IMR-90 (cell line): Measurements from ENCODE around the gene C1GALT1C1. TPM values are rescaled to one million over a fixed set of nuclear protein-coding genes. Genes with fewer than 3 reads are reported as not detected.
"Not testable (repeated sequence)": the region's sequence is repeated elsewhere in the genome, so short reads cannot be mapped to it uniquely, and the experiment has no call there.

Experiments
- ATAC-seq: fragments of 200-7000 bp; cut with Tn5 transposase; 2 replicates; pipeline ENCODE4 v1.9.1; 2020; ENCODE audit warnings: low read depth, mild to moderate bottlenecking, moderate library complexity
- BruUV-seq: library from RNA; stranded (reverse); fragments of 400-500 nt; replicated peaks from 2 replicates; lab custom pipeline; 2021; lab: Mats Ljungman, UMichigan
- CTCF ChIA-PET: fragments of 300-600 bp; formaldehyde crosslinking; extraction: SDS; loops from one replicate; lab custom pipeline; 2021; ENCODE audit warnings: antibody characterized with exemption; lab: Yijun Ruan, JAX
- POLR2A ChIA-PET: fragments of 300-600 bp; sonication (Branson Sonifier 250); formaldehyde crosslinking; loops from one replicate; lab custom pipeline; 2022; ENCODE audit warnings: antibody characterized with exemption; ENCODE audit not compliant: unreplicated experiment; lab: Charles Lee
- DNase-seq: peaks from one replicate; pipeline ENCODE4 v3.0.0; 2013
- H2AFZ ChIP-seq: replicated peaks from 2 replicates; pipeline ENCODE3; 2013; ENCODE audit warnings: low read length, mild to moderate bottlenecking; ENCODE audit not compliant: poor library complexity
- H2AK5ac ChIP-seq: 2 replicates; pipeline ENCODE4 v1.6.1; 2013; ENCODE audit warnings: low read depth, low read length, inconsistent platforms
- H2AK9ac ChIP-seq: replicated peaks from 2 replicates; pipeline ENCODE3; 2013; ENCODE audit warnings: mild to moderate bottlenecking, low read depth, low read length, moderate library complexity; ENCODE audit not compliant: poor library complexity
- H2BK120ac ChIP-seq: 2 replicates; pipeline ENCODE4 v1.6.1; 2013; ENCODE audit warnings: low read depth, low read length, inconsistent platforms
- H2BK15ac ChIP-seq: 3 replicates; pipeline ENCODE4 v1.6.1; 2013; ENCODE audit warnings: low read depth, low read length, inconsistent platforms
- H2BK20ac ChIP-seq: 2 replicates; pipeline ENCODE4 v1.6.1; 2013; ENCODE audit warnings: low read depth, mild to moderate bottlenecking, inconsistent platforms, low read length, moderate library complexity
- H2BK5ac ChIP-seq: 2 replicates; pipeline ENCODE4 v1.6.1; 2013; ENCODE audit warnings: mild to moderate bottlenecking, low read depth, low read length, inconsistent platforms; ENCODE audit not compliant: poor library complexity, severe bottlenecking
- H3K14ac ChIP-seq: replicated peaks from 2 replicates; pipeline ENCODE4 v1.6.1; 2013; ENCODE audit warnings: low read depth, low read length, inconsistent platforms
- H3K18ac ChIP-seq: 2 replicates; pipeline ENCODE4 v1.6.1; 2013; ENCODE audit warnings: low read depth, low read length, control low read depth
- H3K23ac ChIP-seq: 2 replicates; pipeline ENCODE4 v1.6.1; 2013; ENCODE audit warnings: low read depth, low read length, inconsistent platforms
- H3K27ac ChIP-seq: 2 replicates; pipeline ENCODE4 v1.5.1; 2013; ENCODE audit warnings: mild to moderate bottlenecking, control low read depth, low read length; ENCODE audit not compliant: insufficient read depth
- H3K27me3 ChIP-seq: 2 replicates; pipeline ENCODE4 v1.6.1; 2013; ENCODE audit warnings: low read length; ENCODE audit not compliant: control insufficient read depth, insufficient read depth
- H3K36me3 ChIP-seq: 2 replicates; pipeline ENCODE4 v1.6.1; 2013; ENCODE audit warnings: low read length, mixed read lengths; ENCODE audit not compliant: control insufficient read depth, insufficient read depth
- H3K4ac ChIP-seq: 2 replicates; pipeline ENCODE4 v1.6.1; 2013; ENCODE audit warnings: low read depth, low read length, inconsistent platforms
- H3K4me1 ChIP-seq: 2 replicates; pipeline ENCODE4 v1.6.1; 2013; ENCODE audit warnings: low read length, mixed read lengths; ENCODE audit not compliant: control insufficient read depth, insufficient read depth
- H3K4me2 ChIP-seq: 2 replicates; pipeline ENCODE4 v1.6.1; 2013; ENCODE audit warnings: low read depth, mild to moderate bottlenecking, control low read depth, low read length, moderate library complexity
- H3K4me3 ChIP-seq: 2 replicates; pipeline ENCODE4 v1.5.1; 2013; ENCODE audit warnings: low read depth, mild to moderate bottlenecking, control low read depth, low read length, moderate library complexity; ENCODE audit not compliant: insufficient read depth
- H3K56ac ChIP-seq: 2 replicates; pipeline ENCODE4 v1.6.1; 2013; ENCODE audit warnings: low read length, inconsistent platforms; ENCODE audit not compliant: insufficient read depth; ENCODE audit errors: extremely low read depth
- H3K79me1 ChIP-seq, 2 experiments: 2 replicates each; pipeline ENCODE4 v1.6.1; 2013; ENCODE audit warnings: low read length in 2 of 2, inconsistent platforms in 1 of 2, low read depth in 1 of 2
- H3K9ac ChIP-seq: 2 replicates; pipeline ENCODE4 v1.6.1; 2013; ENCODE audit warnings: low read depth, low read length, control low read depth
- H3K9me1 ChIP-seq: 2 replicates; pipeline ENCODE4 v1.6.1; 2013; ENCODE audit warnings: low read length, inconsistent platforms; ENCODE audit not compliant: insufficient read depth
- H3K9me3 ChIP-seq: 2 replicates; pipeline ENCODE4 v1.6.1; 2013; ENCODE audit warnings: low read length; ENCODE audit not compliant: control insufficient read depth, insufficient read depth
- H4K20me1 ChIP-seq: 2 replicates; pipeline ENCODE4 v1.6.1; 2013; ENCODE audit warnings: low read length, inconsistent platforms; ENCODE audit not compliant: insufficient read depth
- H4K5ac ChIP-seq: 2 replicates; pipeline ENCODE4 v1.6.1; 2013; ENCODE audit warnings: mild to moderate bottlenecking, low read depth, low read length, control low read depth
- H4K8ac ChIP-seq, 2 experiments: 2 replicates each; pipeline ENCODE4 v1.6.1; 2013; ENCODE audit warnings: low read depth in 2 of 2, low read length in 2 of 2, control low read depth in 1 of 2, inconsistent platforms in 1 of 2
- H4K91ac ChIP-seq: 2 replicates; pipeline ENCODE4 v1.6.1; 2013; ENCODE audit warnings: low read depth, low read length, inconsistent platforms; ENCODE audit not compliant: insufficient read depth
- WGBS, 2 experiments: methylation state at CpG; one replicate each; pipeline versions ENCODE4 v1.1.5 to v1.1.7; 2013; ENCODE audit warnings: missing lambda C conversion rate in 2 of 2; ENCODE audit not compliant: insufficient read length in 1 of 2; ENCODE audit errors: extremely low coverage in 2 of 2; 5-methylcytosine and 5-hydroxymethylcytosine counted together
- dilution Hi-C: fragments of 300-500 bp; cut with HindIII; formaldehyde crosslinking; loops from one replicate; pipeline ENCODE4 v1.14.3; 2018; ENCODE audit warnings: low sequenced_read_pairs; ENCODE audit not compliant: unreplicated experiment
- in situ Hi-C: fragments of 300-500 bp; cut with MboI; formaldehyde crosslinking; loops from 3 replicates; pipeline ENCODE4 v1.14.3; 2019; ENCODE audit warnings: low sequenced_read_pairs, inconsistent platforms, mixed read lengths
- intact Hi-C: fragments of 100-400 bp; cut with micrococcal nuclease; formaldehyde crosslinking; loops from 2 replicates; pipeline ENCODE4 v1.10.0; 2022
- polyA plus RNA-seq, 3 experiments: library from polyadenylated mRNA; depleted of rRNA; stranded (reverse); fragments of >200 nt; gene quantifications; 2 replicates each; pipeline ENCODE4 v1.2.3, GENCODE V29; 2012; ENCODE audit warnings: low replicate concordance in 1 of 3
- total RNA-seq: library from RNA; depleted of rRNA; stranded (reverse); fragments of >200 nt; gene quantifications from 2 replicates; pipeline ENCODE4 v1.2.3, GENCODE V29; 2012

The C1GALT1C1 gene
- total and polyA plus RNA-seq, 2 of the 4 experiments (the other 2 are of a cell fraction) = 15.2 to 20.0 TPM

DNA sequence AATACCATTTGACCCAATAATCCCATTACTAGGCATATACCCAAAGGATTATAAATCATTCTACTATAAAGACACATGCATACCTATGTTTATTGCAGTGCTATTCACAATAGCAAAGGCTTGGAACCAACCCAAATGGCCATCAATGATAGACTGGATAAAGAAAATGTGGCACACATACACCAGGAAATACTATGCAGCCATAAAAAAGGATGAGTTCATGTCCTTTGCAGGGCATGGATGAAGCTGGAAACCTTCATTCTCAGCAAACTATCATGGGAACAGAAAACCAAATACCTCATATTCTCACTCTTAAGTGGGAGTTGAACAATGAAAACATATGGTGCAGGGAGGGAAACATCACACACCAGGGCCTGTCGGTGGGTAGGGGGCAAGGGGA is 22.4 kb upstream of the C1GALT1C1 start:
- no CpG with 5 or more reads among the region's 1 CpG for WGBS, 2 experiments
- POLR2A ChIA-PET, H3K56ac ChIP-seq, H3K14ac ChIP-seq, H2AK5ac ChIP-seq, H3K4me1 ChIP-seq, H3K27me3 ChIP-seq, H4K8ac ChIP-seq, H4K5ac ChIP-seq, DNase-seq, H3K79me1 ChIP-seq, H2BK15ac ChIP-seq, H4K91ac ChIP-seq, H2BK5ac ChIP-seq, H3K4me2 ChIP-seq, H3K27ac ChIP-seq, H2BK20ac ChIP-seq, H3K36me3 ChIP-seq, H2AFZ ChIP-seq, H2AK9ac ChIP-seq, H3K4ac ChIP-seq, CTCF ChIA-PET, H3K4me3 ChIP-seq, intact Hi-C loops, H2BK120ac ChIP-seq, H3K9ac ChIP-seq, H3K9me3 ChIP-seq, H3K23ac ChIP-seq, H3K9me1 ChIP-seq, ATAC-seq, dilution Hi-C loops, H4K20me1 ChIP-seq, BruUV-seq, in situ Hi-C loops, H3K18ac ChIP-seq: not testable (repeated sequence)
